Measurements from ENCODE around the gene IL17RC.
"Not testable (repeated sequence)": the region's sequence is repeated elsewhere in the genome, so short reads cannot be mapped to it uniquely, and the experiment has no call there.

The IL17RC gene

GRCh38 chr3:9916734-9917680 lies at the start of gene IL17RC:
IL17RC (plus strand) TSS chr3:9917098; CDS start chr3:9917316, 218 bp downstream.
- H3K36me3 Mint-ChIP-seq = no peaks in the 10 kb centered on the region
- CTCF ChIA-PET = interaction anchor here (1.3 to 2.6 kb wide), 2 partner anchors 14 to 15 kb away, joined by 4 to 18 read pairs; partner anchors contain the start of gene IL17RE
- peaks cover 16% of the 10 kb centered on the region for H3K4me1 Mint-ChIP-seq
- H3K27ac Mint-ChIP-seq = no peak within 1 kb of the TSS
- peaks cover 57% of the 10 kb centered on the region for H3K27me3 Mint-ChIP-seq
- peak within 1 kb of the TSS; percentile 68 for H3K4me3 Mint-ChIP-seq
- no peaks in the 10 kb centered on the region for H3K9me3 Mint-ChIP-seq
- DNase-seq = peak; percentile 55

GRCh38 chr3:9867106-9867505 lies 49.8 kb upstream of the IL17RC start:
- CTCF ChIA-PET = interaction anchor here (1.0 kb wide), 1 partner anchor 79 kb away, joined by 4 read pairs; no protein-coding TSS in a partner anchor
- Mint-ChIP-seq H3K27me3 (peaks cover 40% of the 10 kb centered on the region), H3K9me3 (no peaks in the 10 kb centered on the region), H3K4me1 (peaks cover 3% of the 10 kb centered on the region), H3K4me3 (no peak overlapping the region), H3K27ac (no peak overlapping the region), H3K36me3 (no peaks in the 10 kb centered on the region)
- no peak for DNase-seq

GRCh38 chr3:9869955-9870354 lies 46.9 kb upstream of the IL17RC start:
- no peak for DNase-seq
- Mint-ChIP-seq H3K27ac (no peak overlapping the region), H3K4me1 (no peaks in the 10 kb centered on the region)

GRCh38 chr3:9870978-9871377 lies 45.9 kb upstream of the IL17RC start:
- no peak for DNase-seq
- Mint-ChIP-seq H3K4me3 (no peak overlapping the region), H3K9me3 (no peaks in the 10 kb centered on the region), H3K4me1 (no peaks in the 10 kb centered on the region), H3K27me3 (peaks cover 15% of the 10 kb centered on the region), H3K27ac (no peak overlapping the region), H3K36me3 (no peaks in the 10 kb centered on the region)
- CTCF ChIA-PET = no interaction called here

More at GRCh38 chr3:9869955-9870354, 46.9 kb upstream of the IL17RC start:
- CTCF ChIA-PET = no interaction called here
- peaks cover 15% of the 10 kb centered on the region for H3K27me3 Mint-ChIP-seq
- H3K36me3 Mint-ChIP-seq = no peaks in the 10 kb centered on the region
- H3K4me3 Mint-ChIP-seq = no peak overlapping the region
- no peaks in the 10 kb centered on the region for H3K9me3 Mint-ChIP-seq

GRCh38 chr3:9872067-9872466 lies 44.8 kb upstream of the IL17RC start:
- H3K27ac Mint-ChIP-seq, H3K4me1 Mint-ChIP-seq, H3K36me3 Mint-ChIP-seq, H3K9me3 Mint-ChIP-seq, H3K4me3 Mint-ChIP-seq, DNase-seq: not testable (repeated sequence)
- CTCF ChIA-PET = interaction anchor here (0.6 kb wide), 1 partner anchor 45 kb away, joined by 4 read pairs; no protein-coding TSS in a partner anchor
- peaks cover 13% of the 10 kb centered on the region for H3K27me3 Mint-ChIP-seq

GRCh38 chr3:9875448-9875847 lies 41.5 kb upstream of the IL17RC start:
- CTCF ChIA-PET = interaction anchor here (1.2 kb wide), 1 partner anchor 56 kb away, joined by 3 read pairs; no protein-coding TSS in a partner anchor
- Mint-ChIP-seq H3K36me3 (no peaks in the 10 kb centered on the region), H3K27me3 (peaks cover 26% of the 10 kb centered on the region), H3K27ac (no peak overlapping the region), H3K9me3 (no peaks in the 10 kb centered on the region), H3K4me1 (no peaks in the 10 kb centered on the region), H3K4me3 (no peak overlapping the region)
- DNase-seq = no peak

- CTCF ChIA-PET = interaction anchor here (1.2 kb wide), 1 partner anchor 55 kb away, joined by 3 read pairs; no protein-coding TSS in a partner anchor
- H3K27ac Mint-ChIP-seq, H3K36me3 Mint-ChIP-seq, H3K4me3 Mint-ChIP-seq, H3K4me1 Mint-ChIP-seq, DNase-seq, H3K9me3 Mint-ChIP-seq: not testable (repeated sequence)
- H3K27me3 Mint-ChIP-seq = peaks cover 26% of the 10 kb centered on the region
Observed at GRCh38 chr3:9876255-9876654, 40.6 kb upstream of the IL17RC start.

- Mint-ChIP-seq H3K4me3 (no peak overlapping the region), H3K4me1 (no peaks in the 10 kb centered on the region), H3K36me3 (no peaks in the 10 kb centered on the region), H3K9me3 (no peaks in the 10 kb centered on the region), H3K27me3 (peaks cover 26% of the 10 kb centered on the region), H3K27ac (no peak overlapping the region)
- DNase-seq = no peak
- CTCF ChIA-PET = no interaction called here
Observed at GRCh38 chr3:9876991-9877390, 39.9 kb upstream of the IL17RC start.

- no peak overlapping the region for H3K27ac Mint-ChIP-seq
- no peaks in the 10 kb centered on the region for H3K9me3 Mint-ChIP-seq
- no peaks in the 10 kb centered on the region for H3K36me3 Mint-ChIP-seq
- no peak for DNase-seq
- no peaks in the 10 kb centered on the region for H3K4me1 Mint-ChIP-seq
- peaks cover 26% of the 10 kb centered on the region for H3K27me3 Mint-ChIP-seq
- H3K4me3 Mint-ChIP-seq = no peak overlapping the region
- CTCF ChIA-PET = interaction anchor here (0.5 to 1.3 kb wide), 2 partner anchors 53 to 466 kb away, joined by 3 read pairs; no protein-coding TSS in a partner anchor
Observed at GRCh38 chr3:9878700-9879099, 38.2 kb upstream of the IL17RC start.

GRCh38 chr3:9879830-9880549 lies 36.9 kb upstream of the IL17RC start, which contains the start of gene CIDEC:
CIDEC (minus strand) TSS chr3:9880253; CDS start chr3:9878486, 1,767 bp downstream.
- Mint-ChIP-seq H3K4me3 (no peak within 1 kb of the TSS), H3K27me3 (peaks cover 26% of the 10 kb centered on the region), H3K36me3 (no peaks in the 10 kb centered on the region), H3K9me3 (no peaks in the 10 kb centered on the region), H3K27ac (no peak within 1 kb of the TSS), H3K4me1 (no peaks in the 10 kb centered on the region)
- no peak for DNase-seq
- CTCF ChIA-PET = no interaction called here

GRCh38 chr3:9881441-9881840 lies 35.5 kb upstream of the IL17RC start:
- Mint-ChIP-seq H3K4me3 (no peak overlapping the region), H3K9me3 (no peaks in the 10 kb centered on the region), H3K27ac (no peak overlapping the region), H3K27me3 (peaks cover 26% of the 10 kb centered on the region), H3K4me1 (no peaks in the 10 kb centered on the region), H3K36me3 (no peaks in the 10 kb centered on the region)
- CTCF ChIA-PET = no interaction called here
- no peak for DNase-seq

GRCh38 chr3:9883706-9884554 lies 33.0 kb upstream of the IL17RC start:
- H3K27me3 Mint-ChIP-seq = peaks cover 18% of the 10 kb centered on the region
- H3K4me3 Mint-ChIP-seq = no peak overlapping the region
- CTCF ChIA-PET = interaction anchor here (0.9 to 1.3 kb wide), 2 partner anchors 9 to 10 kb away, joined by 3 to 4 read pairs; no protein-coding TSS in a partner anchor
- no peak for DNase-seq
- H3K9me3 Mint-ChIP-seq = no peaks in the 10 kb centered on the region
- H3K27ac Mint-ChIP-seq = no peak overlapping the region
- H3K4me1 Mint-ChIP-seq = peaks cover under 1% of the 10 kb centered on the region
- no peaks in the 10 kb centered on the region for H3K36me3 Mint-ChIP-seq

GRCh38 chr3:9884555-9885165 lies 32.2 kb upstream of the IL17RC start:
- CTCF ChIA-PET = interaction anchor here (0.9 to 1.3 kb wide), 3 partner anchors 9 to 46 kb away, joined by 3 to 4 read pairs (median 3); no protein-coding TSS in a partner anchor
- Mint-ChIP-seq H3K4me3 (no peak overlapping the region), H3K4me1 (peaks cover 6% of the 10 kb centered on the region), H3K36me3 (no peaks in the 10 kb centered on the region), H3K27ac (peak overlapping the region; percentile 24), H3K9me3 (no peaks in the 10 kb centered on the region), H3K27me3 (peaks cover 13% of the 10 kb centered on the region)
- no peak for DNase-seq

Data from activated naive CD4-positive, alpha-beta T cell treated with anti-CD3 and anti-CD28 coated beads, Interleukin-2, amount 10 ng/mL, durations not matched to agents 7 days and 5 days (primary cell).